ENCODE measurements around the gene SLU7. TPM values are rescaled to one million over a fixed set of nuclear protein-coding genes. Genes with fewer than 3 reads are reported as not detected.

SLU7 gene
- total RNA-seq, 4 donors from 2014 or later = 61.4 to 103 (median 87.2) TPM

DNA sequence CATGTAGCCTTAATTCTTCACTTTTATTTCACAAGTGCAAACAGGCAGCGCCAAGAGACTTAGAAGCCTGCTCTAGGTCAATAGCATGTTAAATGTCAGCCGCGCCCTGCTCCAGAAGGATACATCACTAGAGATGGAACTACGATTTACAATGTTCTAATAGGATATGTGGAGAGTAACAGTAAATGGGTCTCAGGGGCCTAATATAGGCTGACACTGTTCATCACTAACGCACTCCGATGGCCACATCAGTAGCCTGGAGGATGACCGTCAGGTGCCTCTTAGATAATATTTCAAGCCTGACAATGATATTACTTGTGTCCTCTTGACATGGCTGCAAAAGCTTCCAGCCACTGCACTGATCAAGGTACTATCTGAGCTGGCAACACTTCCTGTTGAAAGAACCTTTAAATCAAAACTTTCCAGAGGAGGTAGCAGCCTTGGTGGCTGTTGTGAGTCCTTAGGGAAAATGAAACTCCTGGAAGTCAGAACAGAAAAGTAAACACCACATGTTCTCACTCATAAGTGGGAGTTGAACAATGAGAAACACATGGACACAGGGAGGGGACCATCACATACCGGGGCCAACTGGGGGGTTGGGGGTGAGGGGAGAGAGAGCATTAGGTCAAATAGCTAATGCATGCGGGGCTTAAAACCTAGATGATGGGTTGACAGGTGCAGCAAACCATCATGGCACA lies 37.7 kb upstream of the SLU7 start:
- peaks cover 0 to 4% (median 0%) of the 10 kb centered on the region in 3 donors for H3K27me3 ChIP-seq
- no peaks in the 10 kb centered on the region for H3K36me3 ChIP-seq
- intact Hi-C loops (cut with DNase I; ENCODE audit: low total_unique reads) (no loop called here), in situ Hi-C loops (cut with MboI; ENCODE audit: low sequenced_read_pairs in 4 of 4) (no loop called here)
- no peaks in the 10 kb centered on the region for H3K9me3 ChIP-seq
- no peak overlapping the region for H3K4me3 ChIP-seq
- ATAC-seq (no peak), DNase-seq (no peak)
- no peaks in the 10 kb centered on the region for H3K4me1 ChIP-seq
- no peak overlapping the region for H3K27ac ChIP-seq
- TF ChIP-seq, protein P1, sequence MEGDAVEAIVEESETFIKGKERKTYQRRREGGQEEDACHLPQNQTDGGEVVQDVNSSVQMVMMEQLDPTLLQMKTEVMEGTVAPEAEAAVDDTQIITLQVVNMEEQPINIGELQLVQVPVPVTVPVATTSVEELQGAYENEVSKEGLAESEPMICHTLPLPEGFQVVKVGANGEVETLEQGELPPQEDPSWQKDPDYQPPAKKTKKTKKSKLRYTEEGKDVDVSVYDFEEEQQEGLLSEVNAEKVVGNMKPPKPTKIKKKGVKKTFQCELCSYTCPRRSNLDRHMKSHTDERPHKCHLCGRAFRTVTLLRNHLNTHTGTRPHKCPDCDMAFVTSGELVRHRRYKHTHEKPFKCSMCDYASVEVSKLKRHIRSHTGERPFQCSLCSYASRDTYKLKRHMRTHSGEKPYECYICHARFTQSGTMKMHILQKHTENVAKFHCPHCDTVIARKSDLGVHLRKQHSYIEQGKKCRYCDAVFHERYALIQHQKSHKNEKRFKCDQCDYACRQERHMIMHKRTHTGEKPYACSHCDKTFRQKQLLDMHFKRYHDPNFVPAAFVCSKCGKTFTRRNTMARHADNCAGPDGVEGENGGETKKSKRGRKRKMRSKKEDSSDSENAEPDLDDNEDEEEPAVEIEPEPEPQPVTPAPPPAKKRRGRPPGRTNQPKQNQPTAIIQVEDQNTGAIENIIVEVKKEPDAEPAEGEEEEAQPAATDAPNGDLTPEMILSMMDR (IDR thresholded peaks at IDR 0.05 in 4 of 5, conservative IDR thresholded peaks at IDR 0.05 in 1 of 5) = no peak
- TF ChIP-seq POLR2A (IDR thresholded peaks at IDR 0.05) = no peak

DNA sequence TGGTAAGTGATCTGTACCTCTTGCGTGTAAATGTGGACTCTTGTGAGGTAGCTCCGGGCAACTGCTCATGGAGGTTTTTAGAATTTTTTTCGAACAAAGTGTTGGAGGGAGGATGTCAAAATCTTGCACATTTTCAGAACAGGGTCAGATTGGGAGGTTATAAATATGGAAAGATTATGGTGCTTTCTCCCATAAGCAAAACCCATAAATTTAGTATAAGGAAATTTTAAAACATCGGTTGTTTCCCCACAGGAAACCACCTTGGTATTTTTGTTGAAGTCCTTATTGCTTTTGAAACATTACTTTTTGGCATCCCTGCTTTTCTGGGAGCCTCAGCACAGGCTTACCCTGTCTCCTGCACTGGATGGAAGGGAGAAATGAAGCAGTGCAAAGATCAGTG lies 36.7 kb upstream of the SLU7 start:
- TF ChIP-seq, protein P1 (IDR thresholded peaks at IDR 0.05 in 4 of 5, conservative IDR thresholded peaks at IDR 0.05 in 1 of 5) = no peak
- TF ChIP-seq POLR2A (IDR thresholded peaks at IDR 0.05) = no peak
- no peak overlapping the region for H3K4me3 ChIP-seq
- intact Hi-C loops (cut with DNase I; ENCODE audit: low total_unique reads) (no loop called here), in situ Hi-C loops (cut with MboI; ENCODE audit: low sequenced_read_pairs in 4 of 4) (no loop called here)
- no peak overlapping the region for H3K27ac ChIP-seq
- DNase-seq (no peak), ATAC-seq (no peak)
- peaks cover 0 to 4% (median 0%) of the 10 kb centered on the region in 3 donors for H3K27me3 ChIP-seq
- no peaks in the 10 kb centered on the region for H3K9me3 ChIP-seq
- H3K4me1 ChIP-seq = no peaks in the 10 kb centered on the region
- H3K36me3 ChIP-seq = no peaks in the 10 kb centered on the region

DNA sequence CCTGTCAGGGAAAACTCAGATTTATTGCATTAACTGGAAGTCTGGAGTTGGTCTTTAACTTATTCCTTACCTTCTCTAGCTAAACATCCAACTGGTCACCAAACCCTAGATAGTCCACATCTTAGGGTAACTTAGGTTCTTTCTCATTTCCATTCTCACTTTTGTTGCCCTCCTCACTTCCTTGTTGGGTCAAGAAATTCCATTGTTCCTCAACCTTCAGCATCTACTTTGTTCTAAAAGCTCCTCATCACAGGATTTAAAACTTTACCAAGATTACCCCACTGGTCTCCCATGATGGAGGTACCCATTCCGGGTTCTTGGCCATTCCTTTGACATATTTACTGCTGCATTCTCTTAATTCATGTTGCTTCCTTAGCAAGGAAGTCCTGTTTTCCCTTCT lies 34.9 kb upstream of the SLU7 start:
- Histone ChIP-seq H3K4me3 (no peak overlapping the region), H3K27ac (no peak overlapping the region), H3K36me3 (no peaks in the 10 kb centered on the region), H3K4me1 (no peaks in the 10 kb centered on the region), H3K27me3 (peaks cover 0 to 4% (median 0%) of the 10 kb centered on the region in 3 donors), H3K9me3 (no peaks in the 10 kb centered on the region)
- DNase-seq (no peak), ATAC-seq (no peak)
- intact Hi-C loops (cut with DNase I; ENCODE audit: low total_unique reads) = no loop called here
- in situ Hi-C loops (cut with MboI; ENCODE audit: low sequenced_read_pairs in 4 of 4) = no loop called here
- TF ChIP-seq POLR2A (IDR thresholded peaks at IDR 0.05) = no peak
- TF ChIP-seq, protein P1 (IDR thresholded peaks at IDR 0.05 in 4 of 5, conservative IDR thresholded peaks at IDR 0.05 in 1 of 5) = no peak

DNA sequence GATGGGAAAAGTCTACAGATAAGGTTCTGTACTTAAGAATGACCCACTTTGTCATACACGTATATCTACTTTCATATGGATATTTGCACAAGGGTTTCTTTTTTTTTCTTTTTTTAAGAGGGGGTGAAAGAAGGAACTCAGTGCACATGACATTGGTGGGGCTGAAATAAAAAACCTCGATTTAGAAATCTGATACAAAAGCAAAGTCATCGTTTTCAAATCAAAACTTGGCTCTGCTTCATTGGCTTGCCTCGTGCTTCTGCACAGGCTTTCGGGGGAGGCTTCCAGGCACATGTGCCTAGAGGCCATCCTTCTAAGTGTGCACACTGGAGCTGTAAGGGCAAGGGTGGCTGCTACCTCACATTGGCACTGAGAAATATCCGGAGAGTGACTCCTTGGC lies 33.9 kb upstream of the SLU7 start:
- intact Hi-C loops (cut with DNase I; ENCODE audit: low total_unique reads) = no loop called here
- H3K9me3 ChIP-seq = no peaks in the 10 kb centered on the region
- H3K27ac ChIP-seq = no peak overlapping the region
- no peaks in the 10 kb centered on the region for H3K4me1 ChIP-seq
- DNase-seq = no peak
- H3K27me3 ChIP-seq = peaks cover 0 to 4% (median 0%) of the 10 kb centered on the region in 3 donors
- H3K4me3 ChIP-seq = no peak overlapping the region
- in situ Hi-C loops (cut with MboI; ENCODE audit: low sequenced_read_pairs in 4 of 4) = no loop called here
- H3K36me3 ChIP-seq = no peaks in the 10 kb centered on the region
- no peak for TF ChIP-seq POLR2A (IDR thresholded peaks at IDR 0.05)
- TF ChIP-seq, protein P1 (IDR thresholded peaks at IDR 0.05 in 4 of 5, conservative IDR thresholded peaks at IDR 0.05 in 1 of 5) = no peak
- ATAC-seq = no peak

DNA sequence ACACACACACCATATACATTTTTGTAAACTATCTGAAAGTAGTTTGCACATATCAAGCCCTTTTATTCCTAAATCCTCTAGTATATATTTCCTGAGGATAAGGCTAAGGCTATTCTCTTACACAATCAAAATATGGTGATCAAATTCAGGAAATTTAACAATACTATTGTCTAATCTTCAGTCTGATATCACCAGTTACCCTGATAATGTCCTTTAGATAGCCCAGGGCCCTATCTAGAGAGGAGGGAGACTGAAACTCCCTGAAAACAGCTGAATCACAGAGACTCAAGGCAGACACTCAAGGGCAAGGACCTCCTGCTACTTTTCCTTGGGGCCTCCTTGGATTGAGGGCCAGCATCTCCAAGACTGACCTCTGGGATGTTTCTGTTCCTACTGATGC lies 33.2 kb upstream of the SLU7 start:
- H3K27me3 ChIP-seq = peaks cover 0 to 4% (median 0%) of the 10 kb centered on the region in 3 donors
- ATAC-seq (no peak), DNase-seq (no peak)
- in situ Hi-C loops (cut with MboI; ENCODE audit: low sequenced_read_pairs in 4 of 4) (no loop called here), intact Hi-C loops (cut with DNase I; ENCODE audit: low total_unique reads) (no loop called here)
- no peaks in the 10 kb centered on the region for H3K4me1 ChIP-seq
- H3K36me3 ChIP-seq = no peaks in the 10 kb centered on the region
- no peaks in the 10 kb centered on the region for H3K9me3 ChIP-seq
- TF ChIP-seq POLR2A (IDR thresholded peaks at IDR 0.05) = no peak
- TF ChIP-seq, protein P1 (IDR thresholded peaks at IDR 0.05 in 4 of 5, conservative IDR thresholded peaks at IDR 0.05 in 1 of 5) = no peak
- no peak overlapping the region for H3K27ac ChIP-seq
- no peak overlapping the region for H3K4me3 ChIP-seq

All from gastrocnemius medialis (tissue), 4 donors.